Vagina (tissue), 2 donors: Measurements from ENCODE around the gene AAGAB.

Experiments
- CTCF ChIP-seq, 3 experiments: fragments of 450-650 bp in 2 of 3; fragments of 200-600 bp in 1 of 3; sonication (generic) in 1 of 3; IDR thresholded peaks; one replicate each; pipeline ENCODE4 v1.5.1; 2017 to 2019; ENCODE audit warnings: antibody characterized with exemption in 3 of 3, mild to moderate bottlenecking in 2 of 3, moderate library complexity in 2 of 3
- POLR2A ChIP-seq, 2 donors: fragments of 450-650 bp; IDR thresholded peaks; one replicate each; pipeline ENCODE4 v1.6.1; 2017; ENCODE audit warnings: antibody characterized with exemption in 2 of 2, mild to moderate bottlenecking in 2 of 2, moderate library complexity in 2 of 2
- POLR2AphosphoS5 ChIP-seq, 2 donors: sonication (generic); formaldehyde crosslinking; IDR thresholded peaks; one replicate each; pipeline ENCODE4 v1.9.0; 2017; ENCODE audit warnings: antibody characterized with exemption in 2 of 2, mild to moderate bottlenecking in 2 of 2, low read depth in 1 of 2; ENCODE audit not compliant: insufficient read depth in 1 of 2

DNA sequence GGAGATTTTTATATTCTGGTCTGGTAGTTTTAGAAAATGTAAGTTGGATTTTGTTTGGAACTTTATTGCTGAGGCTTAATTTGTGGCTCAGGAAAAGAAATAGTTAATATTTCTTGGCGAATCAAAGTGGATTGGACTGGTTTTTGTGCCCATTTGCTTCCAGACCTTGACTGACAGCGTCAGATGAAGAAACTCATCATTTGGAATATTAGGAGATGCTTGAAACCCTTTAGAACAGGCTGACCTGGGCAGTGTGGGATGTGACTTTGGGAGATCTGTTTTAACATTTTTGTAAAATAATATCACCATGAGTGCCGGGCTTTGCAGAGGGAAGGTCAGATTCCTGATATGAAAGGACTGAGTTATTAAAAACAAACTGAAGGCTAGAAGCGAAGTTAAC lies 83.0 kb downstream of the AAGAB start:
- TF ChIP-seq CTCF (IDR thresholded peaks at IDR 0.05) (no peak), POLR2AphosphoS5 (IDR thresholded peaks at IDR 0.05; ENCODE audit: insufficient read depth in 1 of 2, low read depth in 1 of 2) (no peak), POLR2A (IDR thresholded peaks at IDR 0.05) (no peak)
